GM19351 (cell line): ENCODE data around the gene PHRF1.

Source experiments
- ATAC-seq: cut with Tn5 transposase; IDR thresholded peaks from one replicate; pipeline ENCODE4 v1.9.1; 2021; ENCODE audit warnings: mild to moderate bottlenecking, moderate library complexity; ENCODE audit not compliant: unreplicated experiment

Gene PHRF1

DNA sequence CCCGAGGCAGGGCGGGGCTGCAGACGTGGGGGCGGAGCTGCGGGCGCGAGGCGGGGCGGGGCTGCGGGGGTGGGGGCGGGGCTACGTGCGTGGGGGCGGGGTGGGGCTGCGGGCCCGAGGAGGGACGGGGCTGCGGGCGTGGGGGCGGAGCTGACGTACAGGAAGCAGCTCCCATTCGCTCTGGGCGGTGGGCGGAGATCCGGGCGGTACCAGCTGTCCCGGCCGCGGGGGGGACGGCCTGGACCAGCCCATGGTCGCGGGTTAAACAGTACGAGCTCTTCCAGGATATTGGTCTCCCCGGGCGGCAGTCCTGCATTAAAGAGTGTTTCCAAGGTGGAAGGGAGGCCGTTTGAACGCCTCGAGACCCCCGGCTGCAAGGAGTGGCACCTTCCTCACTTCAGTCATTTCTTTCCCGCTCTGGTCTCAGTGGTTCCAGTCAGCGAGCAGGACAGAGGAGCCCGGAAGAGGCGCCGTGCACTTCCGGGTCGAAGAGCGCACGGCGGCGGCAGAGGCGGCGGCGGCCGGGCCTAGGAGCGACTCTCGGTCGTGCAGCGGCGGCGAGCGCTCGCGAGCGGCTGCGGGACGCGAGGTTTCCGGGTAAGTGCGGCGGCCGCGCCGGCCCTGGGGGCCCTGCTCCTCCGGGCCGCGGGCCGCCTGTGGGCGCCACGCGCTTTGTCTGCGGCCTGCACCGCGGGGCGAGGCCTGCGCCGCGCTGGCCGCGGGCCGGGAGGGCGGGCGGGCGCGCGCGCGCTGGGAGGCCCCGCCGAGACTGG is at the start of gene PHRF1:
Gene PHRF1, plus strand, starts transcription at position 475 of the 773 bp plus-strand sequence. CDS start 5,043 bp downstream, outside the sequence.
- peak; percentile 86 for ATAC-seq

- ATAC-seq: no peak
These were observed 48.0 kb upstream of the PHRF1 start for GRCh38 chr11:528166-528814.

DNA sequence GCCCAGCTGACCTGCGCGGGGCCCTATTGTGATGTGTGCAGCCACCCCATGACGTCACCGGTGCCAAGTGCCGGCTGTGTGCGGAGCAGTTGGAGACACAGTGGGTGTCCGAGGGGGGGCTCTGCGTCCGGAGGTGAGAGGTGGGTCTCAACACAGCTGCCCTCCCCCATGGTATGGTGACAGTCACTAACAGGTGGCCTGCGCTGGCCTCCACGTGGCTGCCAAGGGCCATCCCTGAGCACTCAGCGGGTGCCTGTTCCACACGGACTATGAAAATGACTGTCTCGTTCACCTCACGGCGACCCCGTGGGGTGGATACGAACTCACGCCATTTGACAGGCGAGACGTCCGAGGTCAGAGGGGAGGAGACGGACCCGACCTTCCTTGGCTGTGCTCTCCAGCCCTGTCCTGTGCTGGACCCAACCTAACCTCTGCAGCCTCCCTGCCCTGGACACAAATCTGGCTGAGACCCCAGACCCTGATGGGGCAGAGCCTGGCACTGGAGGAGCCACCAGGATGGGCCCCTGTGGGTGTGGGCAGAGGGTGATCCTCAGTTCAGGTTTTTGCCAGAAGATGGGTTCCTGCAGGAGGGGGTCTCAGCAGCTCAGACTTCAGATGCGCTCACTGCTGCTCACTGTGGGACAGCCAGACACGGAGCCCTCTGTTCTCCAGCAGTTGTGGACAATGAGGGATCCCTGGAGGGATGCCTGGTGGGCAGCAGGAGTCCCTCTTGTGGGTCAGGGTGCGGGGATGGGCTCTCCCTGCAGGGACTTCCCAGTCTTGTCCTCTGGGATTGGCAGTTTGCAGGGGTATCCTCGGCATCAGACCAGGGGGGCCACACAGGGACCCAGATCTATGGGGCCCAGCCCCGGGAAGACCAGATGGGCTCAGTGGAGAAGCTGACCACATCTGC is 47.2 kb upstream of the PHRF1 start:
- no peak for ATAC-seq

- no peak for ATAC-seq
These were observed 46.4 kb upstream of the PHRF1 start for GRCh38 chr11:529728-530411.

DNA sequence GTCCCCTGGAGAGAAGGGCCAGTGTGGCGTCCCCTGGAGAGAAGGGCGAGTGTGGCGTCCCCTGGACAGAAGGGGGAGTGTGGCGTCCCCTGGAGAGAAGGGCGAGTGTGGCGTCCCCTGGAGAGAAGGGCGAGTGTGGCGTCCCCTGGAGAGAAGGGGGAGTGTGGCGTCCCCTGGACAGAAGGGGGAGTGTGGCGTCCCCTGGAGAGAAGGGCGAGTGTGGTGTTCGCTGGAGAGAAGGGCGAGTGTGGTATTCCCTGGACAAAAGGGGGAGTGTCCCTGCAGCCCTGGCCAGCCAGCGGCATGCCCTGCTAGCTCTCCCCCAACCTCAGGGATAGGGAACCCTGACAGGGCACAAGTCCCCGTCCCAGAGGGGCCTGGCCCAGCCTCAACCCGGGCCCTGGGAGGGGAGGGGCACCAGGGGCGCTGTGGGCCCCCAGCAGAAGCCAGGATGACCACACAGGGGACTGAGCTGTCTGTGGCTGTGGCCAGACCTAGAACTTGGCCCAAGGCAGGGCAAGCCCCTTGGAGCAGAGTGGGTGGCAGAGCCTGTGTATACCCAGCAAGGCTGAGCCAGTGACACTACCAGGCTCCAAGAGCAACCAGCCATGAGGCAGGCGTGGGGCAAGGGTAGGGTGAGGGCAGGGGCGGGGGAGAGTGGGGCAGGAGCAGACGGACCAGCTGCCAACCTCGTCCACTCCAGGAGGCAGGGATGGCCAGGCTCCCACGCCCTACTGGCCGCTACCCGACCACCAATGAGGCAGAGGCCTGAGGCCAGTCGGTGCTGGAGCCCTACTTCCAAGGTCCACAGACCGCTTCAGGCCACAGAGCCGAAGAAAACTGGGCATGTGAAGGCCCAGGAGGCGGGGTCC is 45.1 kb upstream of the PHRF1 start:
- no peak for ATAC-seq

DNA sequence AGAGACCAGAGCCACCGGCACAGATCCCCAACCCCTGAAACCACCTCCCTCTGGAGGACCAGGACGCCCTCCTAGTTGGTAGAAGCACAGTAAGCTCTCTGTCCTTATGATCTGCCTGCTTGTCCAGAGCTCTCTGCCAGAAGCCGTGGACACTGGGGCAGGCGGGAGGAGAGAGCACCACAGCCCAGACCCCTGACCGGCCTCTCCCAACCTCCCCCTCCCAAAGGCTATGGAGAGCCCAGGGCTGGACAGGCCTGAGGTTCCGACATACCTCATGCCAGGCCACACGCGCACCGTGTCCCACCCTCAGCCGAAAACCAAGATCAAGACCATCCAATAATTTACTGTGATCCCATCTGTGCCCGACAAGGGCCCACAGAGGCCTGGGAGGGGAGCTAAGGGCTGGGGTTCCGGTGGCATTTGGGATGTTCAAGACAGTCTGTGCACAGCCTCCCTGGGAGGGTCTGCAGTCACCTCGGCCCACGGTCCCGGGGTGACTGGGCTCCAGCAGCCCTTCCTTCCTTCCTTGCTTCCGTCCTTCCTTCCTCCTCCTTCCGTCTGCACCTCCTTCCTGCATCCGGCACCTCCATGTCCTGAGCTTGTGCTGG is 44.2 kb upstream of the PHRF1 start:
- no peak for ATAC-seq

GRCh38 chr11:532527-532985 is 43.7 kb upstream of the PHRF1 start:
- ATAC-seq: no peak

- no peak for ATAC-seq
These were observed 43.2 kb upstream of the PHRF1 start for GRCh38 chr11:532986-533585.

DNA sequence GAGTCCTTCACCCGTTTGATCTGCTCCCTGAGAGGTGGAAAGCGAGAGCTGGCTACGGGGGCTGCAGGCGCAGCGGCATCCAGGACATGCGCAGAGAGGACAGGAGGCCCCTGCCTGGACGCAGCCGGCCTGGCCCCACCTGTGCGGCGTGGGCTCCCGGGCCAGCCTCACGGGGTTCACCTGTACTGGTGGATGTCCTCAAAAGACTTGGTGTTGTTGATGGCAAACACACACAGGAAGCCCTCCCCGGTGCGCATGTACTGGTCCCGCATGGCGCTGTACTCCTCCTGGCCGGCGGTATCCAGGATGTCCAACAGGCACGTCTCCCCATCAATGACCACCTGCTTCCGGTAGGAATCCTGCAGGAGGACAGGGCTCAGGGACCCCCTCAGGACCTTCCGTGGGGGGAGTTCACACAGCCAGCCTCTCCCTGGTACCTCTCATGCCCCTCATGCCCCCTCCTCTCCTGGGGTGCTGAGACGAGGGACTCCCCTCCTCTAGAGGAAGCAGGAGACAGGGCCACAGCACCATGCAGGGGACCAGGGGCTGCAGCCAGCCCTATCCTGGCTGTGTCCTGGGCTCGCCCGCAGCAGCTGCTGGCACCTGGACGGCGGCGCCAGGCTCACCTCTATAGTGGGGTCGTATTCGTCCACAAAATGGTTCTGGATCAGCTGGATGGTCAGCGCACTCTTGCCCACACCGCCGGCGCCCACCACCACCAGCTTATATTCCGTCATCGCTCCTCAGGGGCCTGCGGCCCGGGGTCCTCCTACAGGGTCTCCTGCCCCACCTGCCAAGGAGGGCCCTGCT is 42.5 kb upstream of the PHRF1 start:
- ATAC-seq: no peak

GRCh38 chr11:534396-535209 is 41.7 kb upstream of the PHRF1 start:
- ATAC-seq: no peak

GRCh38 chr11:535210-535518 is 41.1 kb upstream of the PHRF1 start:
- peak; percentile 16 for ATAC-seq

DNA sequence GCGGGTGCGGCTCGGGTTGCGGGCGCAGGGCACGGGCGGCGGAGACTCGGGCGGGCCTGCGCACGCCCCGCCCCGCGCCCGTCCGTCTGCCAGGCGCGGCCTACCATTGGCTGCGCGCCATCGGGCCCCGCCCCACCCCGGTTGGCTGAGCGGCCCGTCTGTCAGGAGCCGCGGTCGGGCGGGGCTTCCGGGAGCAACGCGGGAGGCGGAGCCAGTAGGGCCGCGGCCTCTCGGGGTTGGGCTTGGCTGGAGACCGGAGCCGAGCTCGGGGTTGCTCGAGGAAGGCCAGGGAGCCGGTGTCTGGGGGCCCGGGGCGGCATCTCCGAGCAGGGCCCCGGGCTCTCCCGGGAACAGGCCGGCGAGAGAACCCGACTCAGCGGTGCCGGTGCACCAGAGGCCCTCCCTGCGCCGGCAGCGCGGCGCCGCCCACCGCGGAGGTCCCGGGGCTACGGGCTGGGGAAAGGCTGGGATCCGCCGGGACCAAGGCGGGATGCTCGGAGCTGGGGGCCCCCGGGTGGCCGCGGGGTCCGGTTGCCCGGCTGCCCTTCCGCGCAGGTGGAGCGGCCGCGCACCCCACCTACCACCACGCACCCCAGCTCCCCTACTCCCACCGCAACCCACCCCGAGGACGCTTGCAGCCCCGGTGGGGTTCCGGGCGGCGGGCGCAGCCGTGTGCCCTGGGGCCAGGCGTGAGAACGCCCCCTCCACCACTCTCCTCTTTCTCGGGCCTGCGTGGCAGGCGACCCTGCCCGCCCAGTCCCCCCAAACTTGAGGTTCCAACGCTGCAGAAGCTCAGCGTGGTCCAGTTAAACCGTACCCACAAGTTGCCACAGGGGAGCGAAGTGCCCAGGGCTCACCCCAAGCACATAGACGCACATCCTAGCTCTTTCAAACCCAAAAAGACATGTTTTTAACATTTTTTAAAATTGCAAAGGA is 40.5 kb upstream of the PHRF1 start, which contains the start of gene HRAS:
Gene HRAS, minus strand, starts transcription at position 58 of the 936 bp plus-strand sequence.
- ATAC-seq: peak; percentile 81

GRCh38 chr11:536841-537621 is 39.2 kb upstream of the PHRF1 start, which contains the start of gene LRRC56:
TSS of gene LRRC56 (plus strand) at chr11:537527. CDS start at chr11:540685, 3,158 bp downstream.
- peak; percentile 55 for ATAC-seq

- ATAC-seq: no peak
These were observed 38.4 kb upstream of the PHRF1 start for GRCh38 chr11:537622-538430.
